Endothelial cell (in vitro differentiated cells): ENCODE measurements around the gene KCNE1. TPM values are rescaled to one million over a fixed set of nuclear protein-coding genes. Genes with fewer than 3 reads are reported as not detected.
"Not testable (repeated sequence)": the region's sequence is repeated elsewhere in the genome, so short reads cannot be mapped to it uniquely, and the experiment has no call there.

Experiments
- DNase-seq: peaks from one replicate; pipeline ENCODE4 v3.0.0; 2021; ENCODE audit warnings: low spot score
- H3K27ac Mint-ChIP-seq: one replicate; pipeline ENCODE4 v1.8.0; 2021; ENCODE audit warnings: mixed read lengths, inconsistent platforms; ENCODE audit not compliant: unreplicated experiment
- H3K27me3 Mint-ChIP-seq: one replicate; pipeline ENCODE4 v1.8.0; 2021; ENCODE audit warnings: mild to moderate bottlenecking, moderate library complexity, mixed read lengths, inconsistent platforms; ENCODE audit not compliant: unreplicated experiment
- H3K36me3 Mint-ChIP-seq: one replicate; pipeline ENCODE4 v1.8.0; 2021; ENCODE audit warnings: mild to moderate bottlenecking, low read depth, mixed read lengths, inconsistent platforms; ENCODE audit not compliant: unreplicated experiment
- H3K4me1 Mint-ChIP-seq: one replicate; pipeline ENCODE4 v1.8.0; 2021; ENCODE audit warnings: mild to moderate bottlenecking, mixed read lengths, inconsistent platforms; ENCODE audit not compliant: unreplicated experiment
- H3K4me3 Mint-ChIP-seq: one replicate; pipeline ENCODE4 v1.8.0; 2021; ENCODE audit warnings: mild to moderate bottlenecking, mixed read lengths, inconsistent platforms; ENCODE audit not compliant: unreplicated experiment
- H3K9me3 Mint-ChIP-seq: one replicate; pipeline ENCODE4 v1.8.0; 2021; ENCODE audit warnings: mixed read lengths, inconsistent platforms; ENCODE audit not compliant: unreplicated experiment
- total RNA-seq: library from RNA; stranded (reverse); fragmentation: NEBNext Ultra II Directional; extraction: Animal tissue kit (Norgen Biotek cat#: 25700); gene quantifications from one replicate; pipeline ENCODE4 v1.2.1, GENCODE V29; 2021; ENCODE audit not compliant: unreplicated experiment

The KCNE1 gene
- total RNA-seq, 1 donor from 2014 or later: 0.26 TPM

DNA sequence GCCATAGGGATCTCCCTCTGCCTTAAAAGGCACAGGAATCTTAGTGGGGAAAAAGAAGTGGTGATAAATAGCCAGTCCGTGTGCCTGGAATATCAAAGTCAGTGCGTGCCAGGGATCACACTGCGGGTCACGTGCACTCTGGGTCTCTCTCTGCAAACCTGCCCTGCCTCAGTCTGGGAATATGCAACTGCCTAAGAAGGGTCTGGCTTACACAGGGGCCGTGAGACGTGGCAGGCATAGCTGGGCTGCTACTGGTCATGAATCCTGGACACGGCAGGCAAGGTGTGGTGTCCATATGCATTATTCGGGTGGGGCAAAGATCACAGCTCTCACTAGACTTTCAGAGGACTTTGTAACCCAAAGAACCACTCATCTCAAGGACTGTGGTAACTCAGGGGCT, 65.0 kb downstream of the KCNE1 start:
- H3K36me3 Mint-ChIP-seq, DNase-seq, H3K4me3 Mint-ChIP-seq, H3K27me3 Mint-ChIP-seq, H3K27ac Mint-ChIP-seq, H3K9me3 Mint-ChIP-seq, H3K4me1 Mint-ChIP-seq: not testable (repeated sequence)

DNA sequence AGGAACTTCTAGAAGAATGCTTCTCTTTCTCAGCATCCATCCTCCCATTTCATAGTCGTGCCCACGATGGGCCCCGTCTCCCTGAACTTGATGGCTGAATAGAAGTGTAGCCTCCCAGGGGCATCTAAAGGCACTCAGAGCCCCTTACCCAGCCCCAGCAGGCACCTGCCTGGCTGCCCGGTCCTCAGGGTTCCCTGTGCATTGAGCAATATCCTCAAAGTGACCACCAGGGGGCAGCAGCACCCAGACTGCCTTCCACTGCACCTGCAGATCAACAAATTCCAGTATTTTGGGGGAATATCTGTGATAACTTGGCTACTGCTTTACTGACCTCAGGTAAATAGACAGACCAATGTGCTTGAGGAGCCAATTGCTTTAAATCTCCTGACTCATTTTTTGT, 68.5 kb downstream of the KCNE1 start:
- H3K27ac Mint-ChIP-seq, H3K9me3 Mint-ChIP-seq, H3K4me1 Mint-ChIP-seq, H3K27me3 Mint-ChIP-seq, H3K36me3 Mint-ChIP-seq, H3K4me3 Mint-ChIP-seq, DNase-seq: not testable (repeated sequence)

DNA sequence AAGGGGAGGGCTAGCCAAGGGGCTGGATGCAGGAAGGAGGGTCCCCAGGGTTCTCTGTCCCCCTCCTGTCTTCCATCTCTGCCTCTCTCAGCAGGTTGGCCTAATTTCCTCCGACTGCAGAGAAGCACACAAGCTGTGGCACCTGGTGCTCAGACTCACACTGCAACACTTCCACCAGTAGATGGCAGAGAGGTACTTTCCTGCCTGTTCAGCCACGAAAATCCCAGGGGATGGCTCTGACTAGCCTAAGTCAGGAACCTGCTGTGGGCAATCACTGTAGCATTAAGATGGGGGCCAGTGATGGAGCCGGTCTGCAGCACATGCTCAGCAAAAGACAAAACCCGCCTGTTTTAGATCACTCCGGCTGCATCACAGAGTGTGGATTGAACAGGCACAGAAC, 82.3 kb downstream of the KCNE1 start:
- H3K36me3 Mint-ChIP-seq, H3K4me1 Mint-ChIP-seq, H3K27me3 Mint-ChIP-seq, DNase-seq, H3K9me3 Mint-ChIP-seq, H3K27ac Mint-ChIP-seq, H3K4me3 Mint-ChIP-seq: not testable (repeated sequence)

DNA sequence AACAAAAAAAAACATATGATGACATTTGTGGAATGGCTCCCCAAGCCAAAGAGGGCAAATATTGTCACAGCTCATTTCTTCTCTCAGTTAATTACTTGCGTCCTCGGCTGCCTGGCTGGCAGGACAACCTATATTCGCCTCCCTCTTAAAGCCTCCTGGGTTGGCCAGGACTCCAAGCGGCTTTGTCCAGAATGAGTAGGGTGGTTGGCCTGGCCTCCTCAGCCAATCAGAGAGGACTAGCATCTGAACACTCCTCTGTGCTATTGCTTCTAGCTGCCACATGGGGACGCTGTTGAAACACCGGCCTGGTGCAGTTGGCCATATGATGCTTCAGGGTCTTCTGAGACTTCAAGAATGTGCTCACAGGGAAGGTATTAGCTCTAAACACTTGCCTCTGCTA, 83.6 kb downstream of the KCNE1 start:
- not testable (repeated sequence) for H3K36me3 Mint-ChIP-seq, H3K9me3 Mint-ChIP-seq, DNase-seq, H3K4me1 Mint-ChIP-seq, H3K4me3 Mint-ChIP-seq, H3K27me3 Mint-ChIP-seq, H3K27ac Mint-ChIP-seq

DNA sequence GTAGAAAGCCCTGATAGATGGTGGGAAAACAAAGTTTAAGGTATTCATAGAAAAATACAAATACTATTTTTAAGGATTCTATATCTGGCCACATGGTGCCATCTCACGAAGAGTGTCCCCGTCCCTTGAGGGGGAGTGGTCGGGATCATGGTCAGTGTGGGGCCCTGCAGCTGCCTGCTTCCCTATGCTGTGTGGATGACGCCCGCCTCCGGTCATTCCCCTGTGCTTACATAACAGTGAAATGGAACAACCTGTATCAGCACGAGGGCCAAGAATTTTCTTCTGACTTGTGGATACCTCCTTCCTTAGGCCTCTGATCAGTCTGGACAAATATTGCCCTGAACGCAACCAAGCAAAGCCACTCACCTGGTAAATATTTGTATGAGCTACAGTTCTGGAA, 84.7 kb downstream of the KCNE1 start:
- H3K27me3 Mint-ChIP-seq, H3K4me3 Mint-ChIP-seq, DNase-seq, H3K9me3 Mint-ChIP-seq, H3K36me3 Mint-ChIP-seq, H3K27ac Mint-ChIP-seq, H3K4me1 Mint-ChIP-seq: not testable (repeated sequence)

DNA sequence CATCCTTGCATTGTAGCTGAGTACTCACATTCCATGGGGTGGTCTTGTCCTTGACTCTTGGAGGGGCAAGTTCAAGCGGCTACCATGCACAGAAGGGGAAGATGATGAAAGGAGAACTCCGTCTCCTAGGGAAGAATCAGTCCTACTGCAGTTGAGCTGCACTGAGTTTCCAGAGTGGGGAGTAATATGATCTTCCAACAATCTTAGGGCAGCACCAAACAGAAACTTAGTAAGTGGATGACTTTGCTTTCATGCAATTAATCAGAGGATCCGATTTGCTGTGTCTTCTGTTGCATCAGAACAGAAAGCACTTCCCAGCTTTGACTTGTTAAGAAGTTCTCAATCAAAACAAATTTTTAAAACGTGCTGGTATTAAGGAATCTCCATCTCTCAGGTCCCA, 88.2 kb downstream of the KCNE1 start, which contains the start of gene SMIM34:
SMIM34 (minus strand) TSS at position 147 of the 400 bp plus-strand sequence; CDS start at position 35, 112 bp downstream.
- H3K27ac Mint-ChIP-seq, H3K4me1 Mint-ChIP-seq, H3K27me3 Mint-ChIP-seq, H3K36me3 Mint-ChIP-seq, H3K4me3 Mint-ChIP-seq, DNase-seq, H3K9me3 Mint-ChIP-seq: not testable (repeated sequence)

DNA sequence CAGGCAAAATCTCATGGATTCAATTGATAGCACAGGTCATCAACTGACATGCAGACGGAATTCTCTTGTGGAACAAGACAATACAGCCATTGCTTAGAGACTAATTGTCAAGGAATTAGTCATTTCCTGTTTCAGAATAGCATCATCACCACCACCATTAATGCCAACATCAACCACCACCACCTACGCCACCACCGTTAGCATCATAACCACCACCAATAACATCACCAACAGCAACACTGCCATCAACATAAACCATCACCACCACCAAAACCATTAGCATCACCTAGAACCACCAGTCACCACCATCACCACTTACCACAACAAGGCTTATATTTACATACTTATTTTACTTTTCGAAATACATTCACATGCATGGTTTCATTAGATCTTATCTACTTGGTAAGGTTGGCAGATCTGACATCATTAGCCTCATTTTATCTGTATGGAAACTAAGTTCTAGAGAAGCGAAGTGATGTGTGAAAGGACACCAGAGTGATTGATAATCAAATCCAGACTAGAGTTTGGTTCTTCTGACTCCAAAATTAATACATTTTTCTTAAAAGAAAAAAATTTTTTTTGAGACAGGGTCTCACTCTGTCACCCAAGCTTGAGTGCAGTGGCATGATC, 94.4 kb downstream of the KCNE1 start:
- H3K27ac Mint-ChIP-seq, DNase-seq, H3K27me3 Mint-ChIP-seq, H3K9me3 Mint-ChIP-seq, H3K4me3 Mint-ChIP-seq, H3K36me3 Mint-ChIP-seq, H3K4me1 Mint-ChIP-seq: not testable (repeated sequence)

DNA sequence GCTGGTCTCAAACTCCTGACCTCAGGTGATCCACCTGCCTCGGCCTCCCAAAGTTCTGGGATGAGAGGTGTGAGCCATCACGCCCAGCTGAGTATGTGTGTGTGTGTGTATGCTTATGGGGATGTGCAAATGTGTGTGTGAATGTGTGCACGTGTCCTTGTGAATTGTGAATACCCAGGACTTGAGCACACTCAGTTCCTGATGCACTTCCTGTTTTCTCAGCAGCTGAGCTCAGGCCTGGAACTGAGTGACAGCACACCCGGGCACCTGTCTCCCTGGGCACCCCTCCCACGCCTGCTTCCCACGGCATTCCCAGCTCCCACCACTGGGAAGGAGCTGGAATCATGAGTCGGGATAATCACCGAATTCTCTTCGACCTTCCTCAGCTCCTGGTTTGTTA, 104.7 kb downstream of the KCNE1 start:
- H3K4me1 Mint-ChIP-seq, H3K4me3 Mint-ChIP-seq, H3K27me3 Mint-ChIP-seq, DNase-seq, H3K9me3 Mint-ChIP-seq, H3K27ac Mint-ChIP-seq, H3K36me3 Mint-ChIP-seq: not testable (repeated sequence)

DNA sequence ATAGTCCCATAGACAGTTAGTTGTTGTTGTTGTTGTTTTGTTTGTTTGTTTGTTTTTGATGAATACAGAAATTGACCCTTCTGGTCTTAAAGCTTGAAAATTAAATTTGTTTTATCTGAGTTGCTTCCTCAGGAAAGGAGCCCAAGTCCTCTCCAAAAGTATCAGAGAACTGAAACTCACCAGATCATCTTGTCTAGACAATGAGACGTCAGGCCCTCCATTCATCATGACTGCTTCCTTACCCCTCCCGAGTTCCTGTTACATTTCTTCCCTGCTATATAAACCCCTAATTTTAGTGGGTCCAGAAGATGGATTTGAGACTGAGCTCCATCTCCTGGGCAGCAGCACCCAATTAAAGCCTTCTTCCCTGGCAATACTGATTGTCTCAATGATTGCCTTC, 105.3 kb downstream of the KCNE1 start:
- not testable (repeated sequence) for H3K27ac Mint-ChIP-seq, H3K9me3 Mint-ChIP-seq, H3K36me3 Mint-ChIP-seq, H3K4me3 Mint-ChIP-seq, H3K27me3 Mint-ChIP-seq, DNase-seq, H3K4me1 Mint-ChIP-seq

DNA sequence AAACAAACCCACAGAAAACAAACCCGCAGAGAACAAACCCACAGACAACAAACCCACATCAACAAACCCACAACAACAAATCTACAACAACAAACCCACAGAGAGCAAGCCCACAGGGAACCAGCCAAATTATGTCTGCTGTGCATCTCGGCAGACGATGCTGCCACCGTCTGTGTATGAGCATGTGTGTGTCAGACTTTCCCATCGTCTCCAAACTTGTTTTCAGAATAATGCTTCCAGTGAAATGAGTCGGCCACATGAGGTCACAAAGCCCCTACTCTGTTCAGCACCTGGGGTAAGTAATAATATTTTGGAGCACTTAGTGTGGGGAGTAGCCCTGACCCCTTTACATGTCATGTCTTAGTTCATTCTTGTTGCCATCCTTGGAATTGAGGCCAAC, 105.9 kb downstream of the KCNE1 start:
- DNase-seq, H3K9me3 Mint-ChIP-seq, H3K4me1 Mint-ChIP-seq, H3K27ac Mint-ChIP-seq, H3K4me3 Mint-ChIP-seq, H3K27me3 Mint-ChIP-seq, H3K36me3 Mint-ChIP-seq: not testable (repeated sequence)

DNA sequence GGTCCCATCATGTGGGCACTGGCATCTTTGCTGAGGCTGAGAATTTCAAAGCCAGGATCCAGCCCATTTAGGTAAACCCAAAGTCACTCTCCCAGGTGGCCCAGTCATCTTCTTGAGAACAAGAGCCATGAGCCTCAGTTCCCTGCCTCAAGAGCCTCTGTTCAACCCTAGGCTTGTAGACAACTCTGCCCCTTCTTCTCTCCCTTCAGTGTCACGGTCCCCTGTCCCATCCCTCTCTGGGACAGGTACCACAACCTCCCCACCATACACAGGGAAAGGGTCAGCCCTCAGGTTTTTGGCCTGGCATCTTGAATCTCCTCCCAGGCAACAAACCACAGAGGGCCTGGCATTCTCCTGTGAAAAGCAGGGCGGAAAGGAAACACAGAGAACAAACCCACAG, 106.3 kb downstream of the KCNE1 start:
- not testable (repeated sequence) for H3K27me3 Mint-ChIP-seq, H3K4me3 Mint-ChIP-seq, H3K27ac Mint-ChIP-seq, H3K9me3 Mint-ChIP-seq, H3K4me1 Mint-ChIP-seq, H3K36me3 Mint-ChIP-seq, DNase-seq

DNA sequence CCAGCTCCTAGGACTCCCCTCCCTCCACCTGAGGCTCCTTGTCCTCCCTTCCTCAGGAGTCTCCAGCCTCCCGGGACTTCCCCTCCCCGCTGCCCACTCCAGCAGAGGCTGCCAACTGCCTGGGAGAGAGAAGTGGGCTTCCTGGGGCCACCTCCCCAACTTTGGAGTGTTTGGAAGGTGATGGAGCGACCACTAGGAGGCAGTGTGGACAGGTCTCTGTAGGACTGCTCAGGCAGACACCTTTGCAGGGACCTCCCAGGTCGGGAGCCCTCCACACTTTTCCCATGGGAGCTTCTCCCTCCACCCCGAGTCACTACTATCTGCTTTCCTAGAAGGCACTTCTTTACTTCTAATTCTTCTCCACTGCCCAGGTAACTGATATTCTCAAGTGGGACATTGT, 107.3 kb downstream of the KCNE1 start:
- not testable (repeated sequence) for H3K4me1 Mint-ChIP-seq, H3K27ac Mint-ChIP-seq, H3K4me3 Mint-ChIP-seq, DNase-seq, H3K27me3 Mint-ChIP-seq, H3K9me3 Mint-ChIP-seq, H3K36me3 Mint-ChIP-seq

DNA sequence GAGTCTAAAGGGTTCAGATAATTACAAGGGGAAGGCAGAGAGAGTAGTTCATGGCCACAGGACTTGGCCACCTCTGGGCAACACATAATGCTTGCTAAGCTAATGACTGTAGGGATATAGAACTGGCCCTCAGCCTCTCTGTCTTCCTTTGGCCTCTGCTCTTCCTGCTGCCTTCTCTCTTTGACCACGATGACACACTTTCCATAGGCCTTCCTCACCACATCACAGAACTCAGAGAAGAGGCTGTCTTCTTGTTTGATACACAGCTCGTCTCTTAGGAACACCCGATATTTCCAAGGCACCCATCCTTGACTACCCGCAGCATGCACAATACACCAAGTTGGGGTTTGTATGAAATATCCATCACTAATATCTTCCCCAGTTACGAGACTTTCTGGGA, 111.5 kb downstream of the KCNE1 start:
- not testable (repeated sequence) for H3K9me3 Mint-ChIP-seq, H3K27me3 Mint-ChIP-seq, H3K27ac Mint-ChIP-seq, DNase-seq, H3K4me3 Mint-ChIP-seq, H3K4me1 Mint-ChIP-seq, H3K36me3 Mint-ChIP-seq
